ENCODE results near the gene ZNF22.

Gene ZNF22

GRCh38 chr10:44963772-44964633 is 36.7 kb upstream of the ZNF22 start:
- DNase-seq = peak; percentile 60 to 98 (median 93)

- DNase-seq = no peak
Observed at GRCh38 chr10:44965104-44965503, 35.6 kb upstream of the ZNF22 start.

- peak in 1 of 56 donors; percentile 34 for DNase-seq
Observed at GRCh38 chr10:44965651-44966097, 35.0 kb upstream of the ZNF22 start.

- DNase-seq = no peak
Observed at GRCh38 chr10:44966129-44966815, 34.5 kb upstream of the ZNF22 start.

- no peak for DNase-seq
Observed at GRCh38 chr10:44966816-44967509, 33.8 kb upstream of the ZNF22 start.

- peak in 1 of 56 donors; percentile 18 for DNase-seq
Observed at GRCh38 chr10:44967616-44968015, 33.1 kb upstream of the ZNF22 start.

- peak in 7 of 56 donors; percentile 29 to 49 (median 34) for DNase-seq
Observed at GRCh38 chr10:44968091-44968490, 32.6 kb upstream of the ZNF22 start.

- DNase-seq = no peak
Observed at GRCh38 chr10:44968500-44969400, 32.0 kb upstream of the ZNF22 start.

GRCh38 chr10:44969854-44970253 is 30.9 kb upstream of the ZNF22 start:
- peak in 4 of 56 donors; percentile 19 to 43 (median 31) for DNase-seq

GRCh38 chr10:44970812-44971395 is 29.8 kb upstream of the ZNF22 start:
- DNase-seq = no peak

GRCh38 chr10:44971434-44971833 is 29.3 kb upstream of the ZNF22 start:
- DNase-seq = no peak

- no peak for DNase-seq
Observed at GRCh38 chr10:44971935-44972757, 28.6 kb upstream of the ZNF22 start.

- no peak for DNase-seq
Observed at GRCh38 chr10:44972874-44973306, 27.8 kb upstream of the ZNF22 start.

- DNase-seq = no peak
Observed at GRCh38 chr10:44973323-44974081, 27.2 kb upstream of the ZNF22 start.

GRCh38 chr10:44974082-44974627 is 26.6 kb upstream of the ZNF22 start:
- DNase-seq = no peak

- peak in 42 of 56 donors; percentile 27 to 79 (median 52) for DNase-seq
Observed at GRCh38 chr10:44974628-44975430, 25.9 kb upstream of the ZNF22 start.
